Gastrocnemius medialis (tissue), 4 donors: Measurements from ENCODE around the gene SPAG4. TPM values are rescaled to one million over a fixed set of nuclear protein-coding genes. Genes with fewer than 3 reads are reported as not detected.

Experiments
- ATAC-seq, 2 donors: fragments of 150-250 bp; one replicate each; pipeline ENCODE4 v1.9.1; 2016
- DNase-seq, 2 donors: peaks; one replicate each; pipeline ENCODE4 v3.0.0-alpha.2; 2019
- H3K27ac ChIP-seq, 4 donors: fragments of 200-600 bp; sonication (generic); 1 replicate in 1 of 4; 2 replicates in 3 of 4; pipeline ENCODE4 v1.5.1; 2016 to 2018; ENCODE audit warnings: mild to moderate bottlenecking in 2 of 4, moderate library complexity in 1 of 4
- H3K27me3 ChIP-seq, 3 donors: fragments of 200-600 bp; sonication (generic) in 2 of 3; 1 replicate in 1 of 3; 2 replicates in 2 of 3; pipeline versions ENCODE4 v1.5.1 to v1.6.0; 2016 to 2019; ENCODE audit warnings: mild to moderate bottlenecking in 1 of 3, moderate library complexity in 1 of 3
- H3K36me3 ChIP-seq, 2 donors: fragments of 200-600 bp; sonication (generic) in 1 of 2; one replicate each; pipeline ENCODE4 v1.5.1; 2017 to 2018
- H3K4me1 ChIP-seq, 2 donors: fragments of 200-600 bp; sonication (generic) in 1 of 2; one replicate each; pipeline ENCODE4 v1.5.1; 2016 to 2017; ENCODE audit warnings: mild to moderate bottlenecking in 2 of 2
- H3K4me3 ChIP-seq, 4 donors: fragments of 200-600 bp; sonication (generic) in 3 of 4; 1 replicate in 1 of 4; 2 replicates in 3 of 4; pipeline ENCODE4 v1.5.1; 2016 to 2019; ENCODE audit warnings: mild to moderate bottlenecking in 2 of 4
- H3K9me3 ChIP-seq, 3 donors: fragments of 200-600 bp; sonication (generic) in 2 of 3; 1 replicate in 1 of 3; 2 replicates in 2 of 3; pipeline ENCODE4 v1.5.1; 2016 to 2019
- POLR2A ChIP-seq, 2 donors: fragments of 450-650 bp; IDR thresholded peaks; one replicate each; pipeline ENCODE4 v1.6.1; 2017; ENCODE audit warnings: antibody characterized with exemption in 2 of 2, mild to moderate bottlenecking in 2 of 2, moderate library complexity in 2 of 2
- in situ Hi-C, 4 donors: fragments of 200-750 bp; cut with MboI; loops; one replicate each; pipeline versions ENCODE4 v1.15.0 to v1.8.0; 2017; ENCODE audit warnings: low sequenced_read_pairs in 4 of 4
- intact Hi-C: fragments of 100-400 bp; cut with DNase I; formaldehyde crosslinking; loops from one replicate; pipeline ENCODE4 v1.15.1; 2023; ENCODE audit warnings: low total_unique reads
- total RNA-seq, 4 donors: library from RNA; depleted of rRNA; stranded (reverse); fragments of >200 nt; gene quantifications; one replicate each; pipeline versions ENCODE4 v1.1.0 to v1.2.3, GENCODE V29; 2016
- TF ChIP-seq, protein P1 (sequence below), 5 experiments: fragments of 450-650 bp in 3 of 5; fragments of 200-600 bp in 2 of 5; sonication (generic) in 2 of 5; IDR thresholded peaks in 4 of 5; conservative IDR thresholded peaks in 1 of 5; 1 replicate in 4 of 5; 2 replicates in 1 of 5; pipeline ENCODE4 v1.5.1; 2016 to 2019; ENCODE audit warnings: antibody characterized with exemption in 5 of 5, mild to moderate bottlenecking in 3 of 5, moderate library complexity in 3 of 5

Gene SPAG4
- total RNA-seq, 4 donors from 2014 or later: 0.91 to 1.4 TPM; not detected in 2

DNA sequence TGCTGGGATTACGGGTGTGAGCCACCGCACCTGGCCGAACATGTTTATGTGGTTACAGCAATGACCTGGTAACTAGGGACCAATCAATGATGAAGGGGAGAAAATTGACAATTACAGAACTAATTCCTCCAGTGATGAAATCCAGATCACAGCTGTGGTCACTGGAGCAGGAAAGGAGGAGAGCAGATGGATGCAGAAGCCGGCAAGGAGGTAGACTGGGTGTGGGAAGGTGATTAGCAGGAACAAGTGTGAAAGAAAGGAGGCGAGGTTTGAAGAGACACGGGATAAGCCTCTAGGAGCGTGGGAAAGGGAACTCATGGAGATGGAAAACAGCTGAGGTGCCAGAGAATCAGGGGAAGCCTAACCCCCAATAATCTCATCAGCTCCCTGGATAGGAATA lies 17.2 kb upstream of the SPAG4 start:
- H3K9me3 ChIP-seq: no peaks in the 10 kb centered on the region
- in situ Hi-C loops: no loop called here
- no peak overlapping the region for H3K27ac ChIP-seq
- TF ChIP-seq, protein P1, sequence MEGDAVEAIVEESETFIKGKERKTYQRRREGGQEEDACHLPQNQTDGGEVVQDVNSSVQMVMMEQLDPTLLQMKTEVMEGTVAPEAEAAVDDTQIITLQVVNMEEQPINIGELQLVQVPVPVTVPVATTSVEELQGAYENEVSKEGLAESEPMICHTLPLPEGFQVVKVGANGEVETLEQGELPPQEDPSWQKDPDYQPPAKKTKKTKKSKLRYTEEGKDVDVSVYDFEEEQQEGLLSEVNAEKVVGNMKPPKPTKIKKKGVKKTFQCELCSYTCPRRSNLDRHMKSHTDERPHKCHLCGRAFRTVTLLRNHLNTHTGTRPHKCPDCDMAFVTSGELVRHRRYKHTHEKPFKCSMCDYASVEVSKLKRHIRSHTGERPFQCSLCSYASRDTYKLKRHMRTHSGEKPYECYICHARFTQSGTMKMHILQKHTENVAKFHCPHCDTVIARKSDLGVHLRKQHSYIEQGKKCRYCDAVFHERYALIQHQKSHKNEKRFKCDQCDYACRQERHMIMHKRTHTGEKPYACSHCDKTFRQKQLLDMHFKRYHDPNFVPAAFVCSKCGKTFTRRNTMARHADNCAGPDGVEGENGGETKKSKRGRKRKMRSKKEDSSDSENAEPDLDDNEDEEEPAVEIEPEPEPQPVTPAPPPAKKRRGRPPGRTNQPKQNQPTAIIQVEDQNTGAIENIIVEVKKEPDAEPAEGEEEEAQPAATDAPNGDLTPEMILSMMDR (IDR thresholded peaks at IDR 0.05 in 4 of 5, conservative IDR thresholded peaks at IDR 0.05 in 1 of 5): no peak
- no peak for TF ChIP-seq POLR2A (IDR thresholded peaks at IDR 0.05)
- H3K27me3 ChIP-seq: peaks cover 4 to 12% (median 11%) of the 10 kb centered on the region in 3 donors
- intact Hi-C loops: no loop called here
- no peaks in the 10 kb centered on the region for H3K36me3 ChIP-seq
- ATAC-seq (no peak), DNase-seq (no peak)
- H3K4me3 ChIP-seq: no peak overlapping the region
- peaks cover 6 to 10% of the 10 kb centered on the region in 2 donors for H3K4me1 ChIP-seq

DNA sequence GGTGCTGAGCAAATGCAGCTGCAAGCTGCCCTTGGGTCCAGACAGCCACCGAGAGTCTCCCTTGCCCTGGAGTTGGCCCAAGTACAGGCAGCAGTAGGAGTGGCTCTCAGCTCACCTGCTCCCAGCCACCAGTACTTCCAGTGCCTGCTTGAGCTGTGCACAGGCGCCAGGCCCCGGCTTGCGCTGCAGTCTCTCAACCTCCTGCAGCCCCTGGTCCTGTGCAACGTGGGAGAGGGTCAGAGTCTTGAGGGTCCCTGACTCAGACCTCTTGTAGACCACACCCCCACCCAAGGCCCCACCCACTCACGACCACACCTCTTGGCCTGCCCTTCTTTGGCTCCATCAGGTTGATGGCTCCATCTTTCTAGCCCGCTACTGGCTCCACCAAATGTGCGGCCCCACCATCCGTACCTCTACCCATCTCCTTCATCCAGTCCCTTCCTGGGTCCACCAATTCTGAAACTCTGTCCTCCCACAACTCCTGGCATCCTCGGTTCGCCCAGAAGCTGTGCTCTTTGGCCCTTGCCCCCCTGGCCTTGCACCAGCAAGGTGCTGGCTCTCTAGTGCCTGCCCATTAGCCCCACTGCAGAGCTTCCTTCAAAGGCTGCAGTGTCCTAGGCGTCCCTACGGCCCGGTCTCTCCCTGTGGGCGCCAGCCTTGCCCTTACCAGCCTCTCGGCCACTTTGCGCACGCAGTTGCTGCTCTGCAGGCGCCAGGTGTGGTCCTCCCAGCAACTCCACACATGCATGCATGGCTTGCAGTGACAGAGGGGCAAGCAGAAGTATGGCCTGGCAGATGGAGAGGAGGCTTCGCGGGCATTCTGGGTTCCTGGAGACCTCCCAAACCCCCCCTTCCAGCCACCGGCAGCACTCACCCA lies 16.5 kb upstream of the SPAG4 start:
- TF ChIP-seq, protein P1 (IDR thresholded peaks at IDR 0.05 in 4 of 5, conservative IDR thresholded peaks at IDR 0.05 in 1 of 5): no peak
- TF ChIP-seq POLR2A (IDR thresholded peaks at IDR 0.05): no peak
- Histone ChIP-seq H3K27ac (no peak overlapping the region), H3K27me3 (peaks cover 4 to 12% (median 11%) of the 10 kb centered on the region in 3 donors), H3K36me3 (no peaks in the 10 kb centered on the region), H3K4me3 (no peak overlapping the region), H3K4me1 (peaks cover 6 to 10% of the 10 kb centered on the region in 2 donors), H3K9me3 (no peaks in the 10 kb centered on the region)
- intact Hi-C loops: no loop called here
- in situ Hi-C loops: no loop called here
- DNase-seq (no peak), ATAC-seq (no peak)

DNA sequence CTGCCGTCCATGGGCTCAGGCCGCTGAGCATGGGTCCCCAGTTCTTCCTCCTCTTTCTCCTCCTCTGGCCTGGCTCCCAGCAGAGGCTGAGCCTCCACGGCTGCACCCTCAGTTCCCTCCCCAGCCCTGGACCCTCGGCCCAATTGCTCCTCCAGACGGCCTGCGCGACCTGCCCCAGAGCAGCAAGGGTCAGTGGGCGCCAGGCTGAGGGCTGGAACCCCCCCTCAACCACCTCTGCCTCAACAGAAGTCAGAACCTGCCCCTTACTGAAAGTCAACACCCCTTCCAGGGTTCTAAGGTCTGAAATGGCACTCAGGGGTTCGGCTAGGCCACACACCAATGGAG lies 15.9 kb upstream of the SPAG4 start:
- intact Hi-C loops: loop anchor here (2.0 to 5.0 kb wide), 4 partner anchors 63 to 353 kb away; partner anchors contain the start of genes CPNE1, RBM12, RBM39 and SCAND1
- no peak for ATAC-seq
- in situ Hi-C loops: no loop called here

DNA sequence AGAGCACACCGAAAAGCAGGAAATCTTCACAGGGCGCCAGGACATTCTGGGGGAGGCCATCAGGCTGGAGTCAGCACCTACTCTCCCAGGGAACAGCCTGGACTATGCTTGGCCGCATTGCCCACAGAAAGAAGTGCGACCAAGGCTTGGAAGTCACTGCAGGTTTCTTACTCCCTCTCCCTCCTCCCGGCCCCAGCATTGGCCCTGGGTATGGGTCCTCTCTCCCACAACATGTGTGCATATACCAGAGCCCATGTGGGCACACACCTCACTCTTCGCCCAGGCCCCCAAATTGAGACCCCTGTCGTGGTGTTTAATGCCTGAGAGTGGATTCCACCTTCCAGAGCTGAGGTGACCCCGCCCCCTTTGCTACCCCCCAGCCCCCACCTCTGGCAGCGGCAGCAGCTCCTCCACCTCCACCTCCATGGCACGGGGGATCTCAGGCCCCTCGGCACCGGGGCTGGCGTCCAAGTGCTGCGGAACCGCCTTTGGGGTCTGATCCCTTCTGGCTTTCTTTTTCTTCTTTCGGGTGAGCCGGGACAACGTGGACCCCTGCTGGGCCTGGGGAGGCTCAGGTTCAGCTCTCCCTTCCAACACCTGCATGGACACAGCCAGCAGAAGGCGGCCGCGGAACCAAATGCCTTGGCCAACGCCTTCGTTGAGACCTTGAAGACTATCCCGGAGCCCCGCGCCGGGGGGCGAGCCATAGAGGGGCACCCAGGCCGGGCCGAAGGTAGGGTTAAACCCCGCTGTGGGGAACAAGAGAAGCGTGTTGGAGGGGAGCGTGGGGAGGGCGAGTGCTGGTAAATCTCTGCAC lies 15.2 kb upstream of the SPAG4 start:
- TF ChIP-seq POLR2A (IDR thresholded peaks at IDR 0.05): no peak
- TF ChIP-seq, protein P1 (IDR thresholded peaks at IDR 0.05 in 4 of 5, conservative IDR thresholded peaks at IDR 0.05 in 1 of 5): no peak
- Histone ChIP-seq H3K4me1 (peaks cover 6 to 10% of the 10 kb centered on the region in 2 donors), H3K4me3 (peak overlapping the region; percentile 52 to 65 (median 58)), H3K27me3 (peaks cover 4 to 12% (median 11%) of the 10 kb centered on the region in 3 donors), H3K27ac (peak overlapping the region in 1 of 4 donors; percentile 15), H3K9me3 (no peaks in the 10 kb centered on the region), H3K36me3 (no peaks in the 10 kb centered on the region)
- DNase-seq (no peak), ATAC-seq (no peak)
- in situ Hi-C loops: no loop called here
- intact Hi-C loops: loop anchor here (2.0 to 5.0 kb wide), 4 partner anchors 62 to 352 kb away; partner anchors contain the start of genes CPNE1, RBM12, RBM39 and SCAND1

More for the DNA sequence above, 15.9 kb upstream of the SPAG4 start:
- TF ChIP-seq, protein P1 (IDR thresholded peaks at IDR 0.05 in 4 of 5, conservative IDR thresholded peaks at IDR 0.05 in 1 of 5): no peak
- TF ChIP-seq POLR2A (IDR thresholded peaks at IDR 0.05): no peak
- no peaks in the 10 kb centered on the region for H3K9me3 ChIP-seq
- peaks cover 6 to 10% of the 10 kb centered on the region in 2 donors for H3K4me1 ChIP-seq
- no peaks in the 10 kb centered on the region for H3K36me3 ChIP-seq
- H3K27ac ChIP-seq: no peak overlapping the region
- no peak overlapping the region for H3K4me3 ChIP-seq
- H3K27me3 ChIP-seq: peaks cover 4 to 12% (median 11%) of the 10 kb centered on the region in 3 donors
- DNase-seq: no peak
